Hypothalamus (tissue), 51 donors: ENCODE data around the gene DUSP10.

Source experiments
- DNase-seq, 51 donors: peaks; one replicate each; lab custom pipeline; 2025; lab: John Stamatoyannopoulos, UW

The DUSP10 gene

DNA sequence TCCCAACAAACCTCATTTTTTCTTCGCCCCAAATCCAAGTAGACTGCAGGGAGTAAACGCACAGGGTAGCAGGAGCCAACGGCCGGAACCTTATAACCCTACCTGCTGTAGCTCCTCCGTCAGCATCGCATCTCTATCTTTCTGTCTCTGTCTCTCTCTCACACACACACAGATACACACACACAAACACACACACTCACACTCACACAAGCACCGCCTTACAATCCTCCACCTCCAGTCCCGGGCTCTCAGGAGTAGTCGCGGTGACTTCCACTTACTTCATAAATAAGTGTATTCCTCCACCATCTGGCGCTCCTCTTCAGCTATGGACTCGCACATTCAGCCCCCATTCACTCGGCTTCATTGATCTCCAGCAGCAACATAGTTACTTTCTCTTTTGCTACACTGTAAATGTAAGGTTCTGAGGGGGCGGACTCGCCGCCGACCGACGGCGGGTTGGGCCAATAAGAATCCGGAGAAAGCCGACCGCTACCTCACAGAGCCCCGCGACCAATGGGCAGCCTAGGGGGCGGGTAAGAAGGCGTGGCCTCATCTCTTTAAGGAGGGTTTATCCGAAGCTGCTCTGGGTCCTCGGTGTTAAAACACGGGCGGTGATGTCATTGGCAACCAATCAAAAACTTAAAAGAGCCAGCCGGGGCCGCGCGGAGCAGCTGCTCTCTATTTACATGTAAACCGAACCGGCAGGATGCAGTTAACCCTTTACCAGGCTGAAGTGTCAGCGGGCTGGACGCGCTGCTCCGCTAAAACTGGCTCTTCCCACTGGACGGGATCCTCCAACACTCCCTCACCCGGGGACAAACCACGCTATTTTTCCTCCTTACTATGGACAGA, at the start of gene DUSP10:
TSS of gene DUSP10 (minus strand) at position 387 of the 852 bp plus-strand sequence. CDS start 2,345 bp downstream, outside the sequence.
- DNase-seq: peak; percentile 68 to 99 (median 97)

- DNase-seq: no peak
These were observed 46.6 kb upstream of the DUSP10 start for GRCh38 chr1:221788466-221788865.

GRCh38 chr1:221786647-221787046, 44.8 kb upstream of the DUSP10 start:
- DNase-seq: no peak

DNA sequence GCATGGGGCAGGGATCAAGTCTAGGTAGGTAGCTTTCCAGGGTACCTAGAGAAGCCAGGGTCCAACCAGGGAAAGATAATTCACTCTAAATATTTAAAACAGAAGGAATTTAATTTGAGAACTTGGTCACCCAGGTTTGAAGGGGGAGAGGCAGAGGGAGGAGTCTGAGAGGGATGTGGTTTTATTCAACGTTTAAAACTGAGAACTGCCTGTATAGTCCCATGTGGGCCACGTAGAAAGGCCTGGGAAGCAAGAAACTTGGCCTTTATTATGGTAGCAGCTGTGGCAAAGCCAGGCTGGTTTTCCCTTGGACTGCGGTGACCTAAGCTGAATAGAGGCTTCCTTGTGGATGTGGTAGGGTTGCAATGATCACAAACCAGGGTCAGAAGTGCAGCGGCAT, 42.0 kb upstream of the DUSP10 start:
- DNase-seq: no peak

GRCh38 chr1:221783437-221783836, 41.5 kb upstream of the DUSP10 start:
- no peak for DNase-seq

- no peak for DNase-seq
These were observed 41.1 kb upstream of the DUSP10 start for GRCh38 chr1:221782970-221783369.

GRCh38 chr1:221782477-221782876, 40.6 kb upstream of the DUSP10 start:
- peak in 2 of 51 donors; percentile 2 for DNase-seq

DNA sequence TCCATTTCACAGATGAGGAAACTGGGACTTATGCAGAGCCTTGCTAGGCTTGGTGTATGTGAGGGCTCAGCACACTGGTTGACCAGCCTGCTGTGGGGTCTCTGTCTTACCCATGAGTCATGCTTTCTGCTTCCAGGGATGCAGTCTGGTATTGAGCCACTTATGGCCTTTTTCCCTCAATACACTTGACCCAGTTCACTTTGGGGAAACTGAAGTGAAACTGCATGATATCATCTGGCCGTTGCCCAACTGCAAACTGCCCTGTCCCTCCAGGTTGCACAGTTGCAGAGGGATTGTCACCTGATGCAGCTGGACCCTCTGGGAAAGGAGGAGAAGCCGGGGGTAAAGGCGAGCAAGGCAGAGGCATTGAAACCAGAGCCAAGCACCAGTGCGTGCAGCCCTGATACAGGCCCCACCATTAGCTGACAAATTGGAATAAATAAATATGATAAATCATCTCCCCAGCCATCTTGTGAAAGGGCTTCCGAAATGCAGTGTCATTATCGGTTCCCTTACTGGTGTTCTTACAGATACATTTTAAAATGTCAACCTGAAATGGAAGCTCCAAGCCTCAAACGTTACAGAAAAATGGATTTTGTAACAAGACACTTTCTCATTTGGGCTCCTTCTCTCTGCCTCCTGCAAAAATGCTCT, 39.3 kb upstream of the DUSP10 start:
- DNase-seq: peak in 1 of 51 donors; percentile 5

GRCh38 chr1:221780175-221780574, 38.3 kb upstream of the DUSP10 start:
- DNase-seq: no peak

- DNase-seq: no peak
These were observed 37.9 kb upstream of the DUSP10 start for GRCh38 chr1:221779771-221780170.

DNA sequence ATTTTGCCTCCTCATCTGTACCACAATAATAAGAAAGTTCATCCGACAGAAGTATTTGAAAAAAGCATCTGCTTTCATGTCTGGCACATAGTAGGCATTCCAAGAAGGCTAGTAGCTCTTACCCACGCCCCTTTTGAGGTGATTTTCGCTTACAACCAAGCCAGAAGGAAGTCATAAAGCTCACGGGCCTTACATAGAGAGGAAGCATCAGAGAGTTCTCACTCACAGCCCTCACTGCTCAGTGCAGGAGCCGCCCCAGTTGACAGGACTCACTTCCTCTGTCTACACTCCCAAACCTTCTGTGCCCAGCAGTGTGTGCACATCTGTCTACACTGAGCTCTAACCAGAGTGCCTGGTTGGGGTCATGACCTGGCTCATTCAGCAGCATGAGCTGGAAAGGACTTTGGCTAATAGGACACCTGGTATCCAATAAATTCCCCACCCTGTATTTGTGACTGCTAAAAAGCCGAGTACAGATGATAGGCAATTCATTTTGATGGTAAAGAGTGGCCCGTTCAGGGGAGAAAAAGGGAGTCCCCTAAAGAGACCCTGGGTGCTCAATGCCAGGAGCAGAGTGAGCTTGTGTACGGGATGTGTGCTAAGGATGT, 36.8 kb upstream of the DUSP10 start:
- DNase-seq: no peak

- DNase-seq: no peak
These were observed 36.2 kb upstream of the DUSP10 start for GRCh38 chr1:221778125-221778524.

DNA sequence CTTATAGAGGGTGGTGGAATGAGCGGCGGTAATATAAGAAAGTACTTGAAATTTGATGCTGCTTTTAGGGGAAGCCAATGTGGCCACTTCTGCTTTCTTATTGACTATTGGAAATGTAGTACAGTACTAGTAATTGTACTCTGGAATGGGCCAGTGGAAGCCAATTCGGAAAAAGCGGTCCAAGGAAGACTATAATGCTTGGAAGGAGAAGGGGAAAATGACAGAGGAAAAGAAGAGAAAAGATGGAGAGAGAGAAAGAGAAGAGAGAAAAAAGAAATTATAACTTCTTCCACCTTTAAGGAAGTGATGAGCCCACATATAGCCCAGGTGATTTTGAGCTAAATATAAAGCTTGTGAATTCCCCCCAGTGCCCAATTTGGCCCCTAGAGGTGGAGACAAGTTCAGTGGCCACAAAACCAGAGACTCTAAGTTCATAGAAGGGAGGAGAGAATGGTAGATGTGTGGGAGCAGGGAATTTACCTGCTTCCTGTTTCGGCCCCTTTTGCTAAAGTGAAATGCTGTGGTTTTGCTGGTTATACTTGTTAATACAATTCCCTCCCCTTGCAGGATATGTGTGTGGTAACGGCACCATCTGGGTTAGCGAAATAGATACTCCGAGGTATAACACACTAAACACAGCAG, 35.7 kb upstream of the DUSP10 start:
- no peak for DNase-seq

GRCh38 chr1:221776495-221777301, 34.8 kb upstream of the DUSP10 start:
- no peak for DNase-seq

- DNase-seq: no peak
These were observed 33.3 kb upstream of the DUSP10 start for GRCh38 chr1:221775206-221775605.

GRCh38 chr1:221774054-221774842, 32.4 kb upstream of the DUSP10 start:
- no peak for DNase-seq

DNA sequence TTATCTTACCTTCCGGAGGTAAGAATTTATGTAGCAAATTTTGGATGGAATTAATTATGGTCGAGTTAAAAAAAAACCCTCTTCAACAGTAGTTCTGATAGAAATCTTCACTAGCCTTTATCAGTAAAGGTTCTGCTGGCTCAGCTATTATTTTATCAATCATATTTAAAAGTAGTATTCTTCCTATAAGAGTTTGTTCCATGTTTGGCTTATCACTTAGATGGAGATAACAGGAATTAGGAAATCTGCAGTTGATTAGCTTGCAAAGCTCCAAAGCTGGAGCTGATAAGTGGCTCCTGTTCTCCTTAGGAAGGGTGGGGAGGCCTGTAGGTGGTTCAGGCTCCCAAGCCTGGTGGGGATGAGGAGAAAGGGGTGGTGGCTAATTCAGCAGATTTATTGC, 31.5 kb upstream of the DUSP10 start:
- DNase-seq: no peak

DNA sequence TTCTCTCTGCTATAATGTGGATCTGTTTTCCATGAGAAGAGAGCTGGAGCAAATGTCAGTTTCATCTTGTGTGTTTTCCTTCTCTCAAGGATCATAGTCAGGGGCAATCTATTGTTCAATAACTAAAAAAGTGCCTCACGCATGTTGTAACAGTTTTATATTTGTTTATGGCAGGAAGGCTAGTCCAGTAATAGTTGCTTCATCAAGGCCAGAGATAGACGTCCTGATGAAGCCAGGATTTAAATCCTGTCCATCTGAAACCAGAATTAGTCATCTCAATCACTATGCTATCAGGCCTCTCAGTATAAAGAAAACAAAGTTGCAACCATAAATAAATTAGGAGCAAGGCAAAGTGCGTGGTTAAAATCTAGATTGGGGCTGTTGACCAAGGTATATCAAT, 30.2 kb upstream of the DUSP10 start:
- DNase-seq: no peak

- DNase-seq: no peak
These were observed 26.7 kb upstream of the DUSP10 start for GRCh38 chr1:221768444-221769066.
